Uterus (tissue), 4 donors: ENCODE results near the gene STXBP5. TPM values are rescaled to one million over a fixed set of nuclear protein-coding genes. Genes with fewer than 3 reads are reported as not detected.

Source experiments
- DNase-seq, 2 donors: peaks; one replicate each; pipeline ENCODE4 v3.0.0-alpha.2; 2019 to 2020
- H3K27ac ChIP-seq, 2 donors: fragments of 200-600 bp; sonication (generic); 1 replicate in 1 of 2; 2 replicates in 1 of 2; pipeline ENCODE4 v1.5.1; 2016 to 2018
- H3K27me3 ChIP-seq, 2 donors: fragments of 200-600 bp; sonication (generic); one replicate each; pipeline ENCODE4 v1.5.1; 2018 to 2019; ENCODE audit warnings: control low read depth in 1 of 2
- H3K36me3 ChIP-seq, 2 donors: fragments of 200-600 bp; sonication (generic); one replicate each; pipeline ENCODE4 v1.5.1; 2019; ENCODE audit warnings: control low read depth in 1 of 2
- H3K4me1 ChIP-seq, 2 donors: fragments of 200-600 bp; sonication (generic); one replicate each; pipeline ENCODE4 v1.5.1; 2018 to 2019; ENCODE audit warnings: control low read depth in 1 of 2
- H3K4me3 ChIP-seq, 2 donors: fragments of 200-600 bp; sonication (generic); 1 replicate in 1 of 2; 2 replicates in 1 of 2; pipeline ENCODE4 v1.5.1; 2018 to 2019; ENCODE audit warnings: mild to moderate bottlenecking in 1 of 2
- H3K9me3 ChIP-seq, 2 donors: fragments of 200-600 bp; sonication (generic); one replicate each; pipeline ENCODE4 v1.5.1; 2019; ENCODE audit warnings: control low read depth in 1 of 2
- CTCF ChIP-seq, 4 experiments: fragments of 200-600 bp in 2 of 4; fragments of 450-650 bp in 2 of 4; sonication (generic) in 2 of 4; IDR thresholded peaks; one replicate each; pipeline ENCODE4 v1.5.1; 2016 to 2019; ENCODE audit warnings: antibody characterized with exemption in 4 of 4, mild to moderate bottlenecking in 2 of 4, moderate library complexity in 1 of 4
- POLR2A ChIP-seq, 2 donors: fragments of 450-650 bp; IDR thresholded peaks; one replicate each; pipeline ENCODE4 v1.6.1; 2016; ENCODE audit warnings: antibody characterized with exemption in 2 of 2, mild to moderate bottlenecking in 1 of 2, moderate library complexity in 1 of 2
- intact Hi-C: fragments of 100-400 bp; cut with DNase I; formaldehyde crosslinking; loops from one replicate; pipeline ENCODE4 v1.15.1; 2023; ENCODE audit warnings: low total_unique reads
- total RNA-seq, 4 donors: library from RNA; depleted of rRNA in 3 of 4; stranded (reverse); fragments of >200 nt in 3 of 4; gene quantifications; one replicate each; pipeline versions ENCODE4 v1.1.0 to v1.2.4, GENCODE V29; 2014 to 2023
- donor health status: DM: yes; HTN: yes; CAD: no.

STXBP5 gene
- total RNA-seq, 4 donors from 2014 or later = 28.9 to 80.2 (median 36.9) TPM

- TF ChIP-seq POLR2A (IDR thresholded peaks at IDR 0.05) (no peak), CTCF (IDR thresholded peaks at IDR 0.05) (no peak)
- peaks cover 0 to 4% of the 10 kb centered on the region in 2 donors for H3K4me1 ChIP-seq
- H3K4me3 ChIP-seq = peak overlapping the region; percentile 82 to 93
- peak overlapping the region; percentile 97 to 99 for H3K27ac ChIP-seq
- H3K9me3 ChIP-seq = no peaks in the 10 kb centered on the region
- intact Hi-C loops = no loop called here
- no peaks in the 10 kb centered on the region for H3K27me3 ChIP-seq
- no peaks in the 10 kb centered on the region for H3K36me3 ChIP-seq
- no peak for DNase-seq
These were observed 660 bp downstream of the STXBP5 start for GRCh38 chr6:147204843-147205311.

GRCh38 chr6:147205690-147206600 is 1.7 kb downstream of the STXBP5 start:
- peak overlapping the region; percentile 97 to 99 for H3K27ac ChIP-seq
- intact Hi-C loops = no loop called here
- H3K36me3 ChIP-seq = no peaks in the 10 kb centered on the region
- DNase-seq = no peak
- no peak for TF ChIP-seq POLR2A (IDR thresholded peaks at IDR 0.05)
- no peak for TF ChIP-seq CTCF (IDR thresholded peaks at IDR 0.05)
- peaks cover 0 to 4% of the 10 kb centered on the region in 2 donors for H3K4me1 ChIP-seq
- no peaks in the 10 kb centered on the region for H3K27me3 ChIP-seq
- peak overlapping the region; percentile 82 to 93 for H3K4me3 ChIP-seq
- H3K9me3 ChIP-seq = no peaks in the 10 kb centered on the region

GRCh38 chr6:147207351-147207750 is 3.1 kb downstream of the STXBP5 start:
- intact Hi-C loops = no loop called here
- TF ChIP-seq POLR2A (IDR thresholded peaks at IDR 0.05) (no peak), CTCF (IDR thresholded peaks at IDR 0.05) (no peak)
- no peak for DNase-seq
- H3K27me3 ChIP-seq = no peaks in the 10 kb centered on the region
- no peaks in the 10 kb centered on the region for H3K9me3 ChIP-seq
- no peaks in the 10 kb centered on the region for H3K36me3 ChIP-seq
- H3K4me3 ChIP-seq = no peak overlapping the region
- H3K27ac ChIP-seq = peak overlapping the region; percentile 97 to 99
- peaks cover 0 to 4% of the 10 kb centered on the region in 2 donors for H3K4me1 ChIP-seq

- Histone ChIP-seq H3K9me3 (no peaks in the 10 kb centered on the region), H3K4me3 (no peak overlapping the region), H3K4me1 (peaks cover 0 to 4% of the 10 kb centered on the region in 2 donors), H3K36me3 (no peaks in the 10 kb centered on the region), H3K27ac (peak overlapping the region; percentile 97 to 99), H3K27me3 (no peaks in the 10 kb centered on the region)
- TF ChIP-seq CTCF (IDR thresholded peaks at IDR 0.05) (no peak), POLR2A (IDR thresholded peaks at IDR 0.05) (no peak)
- intact Hi-C loops = no loop called here
- DNase-seq = no peak
These were observed 3.9 kb downstream of the STXBP5 start for GRCh38 chr6:147207837-147208754.
